ENCODE results near the gene SENP7.

- TF ChIP-seq CTCF (IDR thresholded peaks at IDR 0.05; ENCODE audit: low read depth, low read length) (no peak), EZH2phosphoT487 (IDR thresholded peaks at IDR 0.05; ENCODE audit: low read depth) (no peak)
These were observed 51.6 kb downstream of the SENP7 start for GRCh38 chr3:101461451-101461850.
